MM.1S (cell line): ENCODE results near the gene ACBD4.

ENCODE experiments used
- CTCF ChIP-seq: fragments of 300-600 bp; sonication (generic); IDR thresholded peaks from 2 replicates; pipeline ENCODE4 v1.5.1; 2016; ENCODE audit warnings: antibody characterized with exemption, low read length, mixed read lengths
- EZH2 ChIP-seq: fragments of 300-600 bp; sonication (generic); optimal IDR thresholded peaks from 2 replicates; pipeline ENCODE3; 2017; ENCODE audit warnings: low read depth, mild to moderate bottlenecking, antibody characterized with exemption, low read length, mixed read lengths
- EZH2phosphoT487 ChIP-seq: fragments of 300-600 bp; sonication (generic); IDR thresholded peaks from 2 replicates; pipeline ENCODE4 v1.6.1; 2018; ENCODE audit warnings: antibody characterized with exemption, low read length

DNA sequence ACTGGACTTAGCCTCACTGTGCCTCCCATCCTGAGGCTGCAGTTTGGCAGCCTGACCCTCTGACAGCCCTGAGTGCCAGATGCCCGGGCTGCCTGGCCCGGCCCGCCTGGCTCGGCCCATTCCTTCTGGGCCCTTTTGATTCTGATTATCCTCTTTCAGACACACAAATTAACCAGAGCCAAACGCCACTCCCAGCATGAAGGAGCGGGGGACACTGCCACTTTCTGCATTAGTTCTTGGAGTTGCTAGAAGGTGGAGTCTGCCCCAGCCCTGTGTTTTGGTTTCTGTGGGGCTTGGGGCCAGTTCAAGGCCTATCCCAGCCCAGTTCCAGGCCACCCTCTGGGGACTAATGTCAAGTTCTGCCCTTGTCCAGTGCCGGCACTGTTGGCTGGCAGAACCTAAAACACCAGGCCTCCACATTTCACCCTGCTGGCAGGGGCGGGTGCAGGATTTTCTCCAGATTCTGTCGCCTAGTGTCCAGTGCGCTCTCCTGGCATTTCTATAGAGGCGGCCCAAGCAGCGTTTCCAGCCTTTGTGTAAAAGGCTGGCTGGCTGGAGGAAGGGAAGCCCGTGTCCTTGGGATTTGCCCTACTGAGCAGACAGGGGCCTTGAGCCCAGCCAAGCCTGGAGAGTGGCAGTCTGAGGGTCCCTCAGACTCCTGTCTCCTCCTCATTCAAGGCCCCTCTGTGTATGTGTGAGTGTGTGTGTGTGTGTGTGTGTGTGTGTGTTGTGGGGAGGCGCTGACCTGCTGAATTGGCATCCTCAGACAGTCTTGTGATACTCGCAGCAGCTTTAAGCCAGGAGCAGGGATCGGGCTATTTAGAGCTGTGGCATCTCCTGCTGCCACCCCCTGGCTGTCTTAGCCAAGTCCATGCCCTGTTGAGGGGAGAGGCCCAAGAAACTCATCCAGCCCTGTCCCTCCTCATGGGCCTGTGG lies 24.5 kb upstream of the ACBD4 start:
- no peak for TF ChIP-seq CTCF
- TF ChIP-seq EZH2phosphoT487: no peak
- no peak for TF ChIP-seq EZH2
